Large intestine (tissue), 3 donors: Measurements from ENCODE around the gene MACO1. TPM values are rescaled to one million over a fixed set of nuclear protein-coding genes. Genes with fewer than 3 reads are reported as not detected.

Experiments
- DNase-seq, 2 donors: peaks; one replicate each; pipeline versions ENCODE4 v3.0.0 to v3.0.0-alpha.2; 2013
- H3K27ac ChIP-seq: one replicate; pipeline ENCODE4 v1.5.1; 2013; ENCODE audit warnings: low read length
- H3K27me3 ChIP-seq: 2 replicates; pipeline ENCODE4 v1.6.1; 2013; ENCODE audit warnings: low read length; ENCODE audit not compliant: control insufficient read depth, insufficient read depth
- H3K36me3 ChIP-seq: 2 replicates; pipeline ENCODE4 v1.6.1; 2013; ENCODE audit warnings: low read length; ENCODE audit not compliant: control insufficient read depth, insufficient read depth
- H3K4me1 ChIP-seq: one replicate; pipeline ENCODE4 v1.6.1; 2013; ENCODE audit warnings: low read length; ENCODE audit not compliant: control insufficient read depth, insufficient read depth
- H3K4me3 ChIP-seq: one replicate; pipeline ENCODE4 v1.5.1; 2013; ENCODE audit warnings: low read length
- H3K9me3 ChIP-seq: one replicate; pipeline ENCODE4 v1.6.1; 2013; ENCODE audit warnings: mild to moderate bottlenecking, low read depth, low read length, moderate library complexity; ENCODE audit not compliant: control insufficient read depth
- WGBS: methylation state at CpG from one replicate; pipeline ENCODE4 v1.1.5; 2013; ENCODE audit warnings: low lambda C conversion rate; ENCODE audit not compliant: insufficient coverage; 5-methylcytosine and 5-hydroxymethylcytosine counted together
- polyA plus RNA-seq: library from polyadenylated mRNA; unstranded; fragments of 120-200 nt; gene quantifications from one replicate; pipeline ENCODE4 v1.2.1, GENCODE V29; 2013

Gene MACO1
- polyA plus RNA-seq, 1 donor: 17.5 TPM

DNA sequence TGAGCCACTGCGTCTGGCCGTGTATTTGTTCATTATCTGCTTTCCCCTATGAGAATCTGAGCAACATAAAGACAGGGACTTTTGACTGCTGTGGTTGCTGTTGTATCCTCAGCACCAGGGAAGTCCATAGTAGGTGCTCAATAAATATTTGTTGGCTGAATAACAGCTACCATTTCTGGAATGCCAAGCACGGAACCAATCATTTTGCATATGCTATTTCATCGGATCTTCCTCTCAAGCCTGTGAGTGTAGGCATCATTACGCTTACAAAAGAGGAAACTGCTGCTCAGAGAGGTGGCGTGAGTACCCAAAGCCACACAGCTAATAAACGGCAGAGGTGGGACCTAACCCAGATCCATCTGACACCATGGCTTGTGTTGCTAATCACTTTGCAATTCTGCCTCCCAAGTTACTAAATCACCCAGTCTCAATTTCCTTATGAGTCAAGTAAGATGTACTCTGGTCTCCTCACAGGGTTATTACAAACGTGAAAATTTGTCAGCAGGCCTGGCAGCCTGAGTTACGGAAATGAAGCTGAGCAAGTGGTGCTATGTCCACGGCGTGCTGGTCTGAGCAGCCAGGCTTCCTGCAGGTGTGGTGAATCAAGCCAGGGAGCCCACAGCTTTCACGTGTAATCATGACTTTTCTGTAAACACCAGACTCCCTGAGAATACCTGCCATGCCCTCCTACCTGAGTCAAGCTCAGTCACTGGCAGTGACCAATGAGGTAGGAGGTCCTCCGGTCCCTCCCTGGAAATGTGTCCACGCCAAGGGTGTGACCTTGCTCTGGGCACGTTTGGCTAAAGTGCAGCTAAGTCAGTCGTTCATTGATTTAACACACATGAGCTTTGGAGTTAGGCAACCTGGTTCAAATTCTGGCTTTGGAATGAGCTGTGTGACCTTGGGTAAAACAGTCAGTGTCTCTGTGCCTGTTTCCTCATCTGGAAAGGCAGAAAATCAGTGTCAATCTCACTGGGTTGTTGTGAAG is 5.3 kb upstream of the MACO1 start:
- no peaks in the 10 kb centered on the region for H3K4me1 ChIP-seq
- no peaks in the 10 kb centered on the region for H3K9me3 ChIP-seq
- DNase-seq: peak in 1 of 2 donors; percentile 12
- H3K27ac ChIP-seq: no peak overlapping the region
- no peaks in the 10 kb centered on the region for H3K36me3 ChIP-seq
- H3K4me3 ChIP-seq: no peak overlapping the region
- H3K27me3 ChIP-seq: no peaks in the 10 kb centered on the region
- whole genome bisulfite sequencing: 100% methylated on average over 1 of the region's 16 CpGs

DNA sequence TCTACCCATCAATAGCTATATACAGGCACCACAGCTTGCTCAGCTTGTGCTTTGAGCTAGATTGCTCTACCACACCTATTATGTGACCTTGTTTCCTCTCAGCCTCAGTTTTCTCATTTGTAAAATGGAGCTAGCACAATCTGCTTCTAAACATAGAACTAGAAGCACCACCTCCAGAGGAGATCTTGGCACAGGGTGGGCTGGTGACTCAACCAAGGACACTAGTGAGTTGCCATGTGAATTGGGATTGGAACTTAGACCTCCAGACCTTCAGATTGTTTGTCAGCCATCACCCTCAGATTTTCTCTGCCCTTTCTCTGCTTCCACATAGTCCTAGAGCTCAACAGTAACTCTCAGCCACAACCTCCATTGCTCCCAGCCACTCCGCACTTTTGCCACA is 3.0 kb upstream of the MACO1 start:
- no CpG with 5 or more reads among the region's 1 CpG for WGBS
- no peaks in the 10 kb centered on the region for H3K9me3 ChIP-seq
- H3K27me3 ChIP-seq: no peaks in the 10 kb centered on the region
- H3K36me3 ChIP-seq: no peaks in the 10 kb centered on the region
- peaks cover 4% of the 10 kb centered on the region for H3K4me1 ChIP-seq
- DNase-seq: no peak
- H3K4me3 ChIP-seq: no peak overlapping the region
- H3K27ac ChIP-seq: no peak overlapping the region

DNA sequence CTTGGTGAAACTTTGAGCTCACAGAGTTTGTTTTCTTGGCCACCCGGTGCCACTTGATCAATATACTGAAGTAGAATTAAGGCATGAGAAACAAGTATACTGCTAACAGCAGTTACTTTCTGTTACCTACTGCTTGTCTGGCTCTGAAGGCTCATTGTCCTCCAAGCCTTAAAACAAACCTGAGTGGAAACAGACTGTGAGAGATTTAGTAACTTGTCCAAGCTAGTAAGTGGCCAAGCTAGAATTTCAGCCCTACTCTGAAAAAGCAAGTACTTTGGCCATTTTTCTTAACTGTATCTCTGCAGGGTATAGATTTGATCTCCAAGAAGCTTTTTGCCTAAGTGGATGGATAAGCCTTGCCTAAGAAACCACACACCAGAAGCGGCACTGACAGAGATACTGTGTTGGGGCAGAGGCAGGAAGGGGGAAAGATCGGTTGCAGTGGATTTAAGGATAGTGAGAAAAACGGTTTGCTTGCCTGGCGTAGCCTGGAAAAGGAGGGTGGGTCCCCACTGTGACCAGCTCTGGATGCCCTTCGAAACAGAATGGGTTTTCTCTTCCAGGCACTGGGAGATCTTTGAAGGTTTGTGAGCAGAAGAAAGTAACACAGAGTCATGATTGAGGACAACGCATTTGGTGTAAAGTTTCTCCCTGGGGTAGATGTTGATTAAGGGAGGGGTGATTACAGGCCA is 2.1 kb upstream of the MACO1 start:
- no peak for DNase-seq
- Histone ChIP-seq H3K4me1 (peaks cover 7% of the 10 kb centered on the region), H3K4me3 (no peak overlapping the region), H3K27me3 (no peaks in the 10 kb centered on the region), H3K9me3 (no peaks in the 10 kb centered on the region), H3K27ac (no peak overlapping the region), H3K36me3 (no peaks in the 10 kb centered on the region)
- WGBS: no CpG with 5 or more reads among the region's 7 CpGs

DNA sequence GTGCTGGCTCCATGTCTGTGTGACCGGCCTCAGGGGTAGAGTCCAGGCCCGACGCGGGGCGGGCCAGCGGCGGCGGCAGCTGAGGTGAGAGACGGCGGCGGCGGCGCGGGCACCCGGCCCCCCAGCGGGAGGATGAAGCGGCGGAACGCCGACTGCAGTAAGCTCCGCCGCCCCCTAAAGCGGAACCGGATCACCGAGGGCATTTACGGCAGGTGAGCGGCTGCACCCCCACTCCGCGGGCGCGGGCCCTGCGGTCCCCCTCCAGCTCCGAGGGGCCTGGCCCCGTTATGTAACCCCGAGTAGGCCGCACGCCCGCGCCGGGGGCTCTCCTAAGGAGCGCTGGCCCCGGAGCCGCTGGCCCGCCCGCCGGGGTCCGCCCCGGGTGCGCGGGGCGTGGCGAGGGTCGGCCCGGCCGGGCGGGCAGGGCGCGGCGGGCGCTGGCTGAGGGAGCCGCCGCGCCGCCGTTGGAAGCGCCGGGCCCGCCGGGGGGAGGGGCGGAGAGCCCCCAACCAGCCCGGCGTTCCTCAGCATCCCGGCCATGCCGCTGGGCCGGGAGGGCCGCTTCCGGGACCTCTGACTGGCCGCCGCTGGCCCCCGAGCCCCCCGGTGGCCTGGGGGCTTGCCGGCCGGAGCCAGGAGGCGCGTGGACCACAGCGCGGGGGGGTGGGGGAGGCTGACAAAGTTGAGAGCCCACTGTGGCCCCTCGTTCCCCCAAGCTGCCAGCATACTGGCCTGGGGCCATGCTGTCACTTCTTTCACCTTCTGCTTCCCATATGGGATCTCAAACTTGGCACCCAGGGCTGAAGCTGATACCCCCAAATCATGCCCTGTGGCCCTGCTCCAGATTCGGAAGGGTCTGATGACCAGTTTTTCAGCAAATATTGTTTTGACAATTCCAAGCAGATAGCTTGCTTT is 527 bp downstream of the MACO1 start:
- H3K4me1 ChIP-seq: peaks cover 7% of the 10 kb centered on the region
- DNase-seq: peak in 1 of 2 donors; percentile 4

GRCh38 chr1:25431955-25432719 is 1.4 kb downstream of the MACO1 start:
- H3K9me3 ChIP-seq: no peaks in the 10 kb centered on the region
- H3K36me3 ChIP-seq: no peaks in the 10 kb centered on the region
- DNase-seq: no peak
- no peak overlapping the region for H3K27ac ChIP-seq
- peak overlapping the region; percentile 58 for H3K4me3 ChIP-seq
- no peaks in the 10 kb centered on the region for H3K27me3 ChIP-seq
- WGBS: no CpG with 5 or more reads among the region's 6 CpGs
- H3K4me1 ChIP-seq: peaks cover 7% of the 10 kb centered on the region

More for the DNA sequence above, 527 bp downstream of the MACO1 start:
- H3K36me3 ChIP-seq: no peaks in the 10 kb centered on the region
- H3K27me3 ChIP-seq: no peaks in the 10 kb centered on the region
- peak overlapping the region; percentile 78 for H3K27ac ChIP-seq
- H3K4me3 ChIP-seq: peak overlapping the region; percentile 95
- WGBS: no CpG with 5 or more reads among the region's 89 CpGs
- H3K9me3 ChIP-seq: no peaks in the 10 kb centered on the region

- 57% methylated on average over 1 of the region's 6 CpGs for WGBS
- no peak overlapping the region for H3K27ac ChIP-seq
- H3K4me3 ChIP-seq: no peak overlapping the region
- no peaks in the 10 kb centered on the region for H3K27me3 ChIP-seq
- H3K9me3 ChIP-seq: no peaks in the 10 kb centered on the region
- DNase-seq: no peak
- peaks cover 7% of the 10 kb centered on the region for H3K4me1 ChIP-seq
- H3K36me3 ChIP-seq: no peaks in the 10 kb centered on the region
Observed at GRCh38 chr1:25432749-25433388, 2.2 kb downstream of the MACO1 start.

- peaks cover 7% of the 10 kb centered on the region for H3K4me1 ChIP-seq
Observed at GRCh38 chr1:25433389-25434186, 2.9 kb downstream of the MACO1 start.

GRCh38 chr1:25435397-25436108 is 4.9 kb downstream of the MACO1 start:
- H3K4me1 ChIP-seq: peaks cover 7% of the 10 kb centered on the region
- no peaks in the 10 kb centered on the region for H3K9me3 ChIP-seq
- no peak for DNase-seq
- H3K36me3 ChIP-seq: no peaks in the 10 kb centered on the region
- H3K27ac ChIP-seq: no peak overlapping the region
- WGBS: 71% methylated on average over 2 of the region's 4 CpGs
- H3K27me3 ChIP-seq: no peaks in the 10 kb centered on the region
- H3K4me3 ChIP-seq: no peak overlapping the region

More at GRCh38 chr1:25433389-25434186, 2.9 kb downstream of the MACO1 start:
- no peak overlapping the region for H3K4me3 ChIP-seq
- WGBS: 29% methylated on average over 1 of the region's 4 CpGs
- no peak overlapping the region for H3K27ac ChIP-seq
- no peaks in the 10 kb centered on the region for H3K27me3 ChIP-seq
- DNase-seq: no peak
- no peaks in the 10 kb centered on the region for H3K9me3 ChIP-seq
- H3K36me3 ChIP-seq: no peaks in the 10 kb centered on the region
